Endometrial microvascular endothelial cells (primary cell): ENCODE data around the gene GALNT9. TPM values are rescaled to one million over a fixed set of nuclear protein-coding genes. Genes with fewer than 3 reads are reported as not detected.

Source experiments
- in situ Hi-C: cut with HindIII; loops from 2 replicates; pipeline ENCODE4 v1.10.0; 2017; ENCODE audit warnings: low sequenced_read_pairs, low pct_unique_long_range_greater_than_20kb; ENCODE audit errors: inconsistent ontology term
- total RNA-seq: library from RNA; depleted of rRNA; stranded (reverse); fragments of >200 nt; gene quantifications from one replicate; pipeline ENCODE4 v1.2.3, GENCODE V29; 2015; ENCODE audit errors: inconsistent ontology term

The GALNT9 gene
- total RNA-seq, 1 donor from 2014 or later, result not detected

DNA sequence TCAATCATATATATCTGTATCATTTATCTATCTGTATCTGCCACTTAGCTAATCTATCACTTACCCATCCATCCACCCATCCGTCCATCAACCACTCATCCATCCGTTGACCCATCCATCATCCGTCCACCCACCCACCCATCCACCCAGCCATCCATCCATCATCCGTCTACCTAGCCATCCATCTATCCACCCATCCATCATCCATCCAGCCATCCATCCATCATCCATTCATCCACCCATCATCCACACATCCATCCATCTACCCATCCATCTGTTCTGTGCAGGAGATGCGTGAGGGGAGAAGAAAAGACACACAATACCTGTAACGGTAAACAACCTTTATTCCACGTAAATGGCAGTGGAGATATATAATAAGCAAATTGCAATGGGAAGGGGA, 165.0 kb downstream of the GALNT9 start:
- in situ Hi-C loops, result no loop called here

- in situ Hi-C loops, result no loop called here
These were observed 165.5 kb downstream of the GALNT9 start for GRCh38 chr12:132163911-132164288.

DNA sequence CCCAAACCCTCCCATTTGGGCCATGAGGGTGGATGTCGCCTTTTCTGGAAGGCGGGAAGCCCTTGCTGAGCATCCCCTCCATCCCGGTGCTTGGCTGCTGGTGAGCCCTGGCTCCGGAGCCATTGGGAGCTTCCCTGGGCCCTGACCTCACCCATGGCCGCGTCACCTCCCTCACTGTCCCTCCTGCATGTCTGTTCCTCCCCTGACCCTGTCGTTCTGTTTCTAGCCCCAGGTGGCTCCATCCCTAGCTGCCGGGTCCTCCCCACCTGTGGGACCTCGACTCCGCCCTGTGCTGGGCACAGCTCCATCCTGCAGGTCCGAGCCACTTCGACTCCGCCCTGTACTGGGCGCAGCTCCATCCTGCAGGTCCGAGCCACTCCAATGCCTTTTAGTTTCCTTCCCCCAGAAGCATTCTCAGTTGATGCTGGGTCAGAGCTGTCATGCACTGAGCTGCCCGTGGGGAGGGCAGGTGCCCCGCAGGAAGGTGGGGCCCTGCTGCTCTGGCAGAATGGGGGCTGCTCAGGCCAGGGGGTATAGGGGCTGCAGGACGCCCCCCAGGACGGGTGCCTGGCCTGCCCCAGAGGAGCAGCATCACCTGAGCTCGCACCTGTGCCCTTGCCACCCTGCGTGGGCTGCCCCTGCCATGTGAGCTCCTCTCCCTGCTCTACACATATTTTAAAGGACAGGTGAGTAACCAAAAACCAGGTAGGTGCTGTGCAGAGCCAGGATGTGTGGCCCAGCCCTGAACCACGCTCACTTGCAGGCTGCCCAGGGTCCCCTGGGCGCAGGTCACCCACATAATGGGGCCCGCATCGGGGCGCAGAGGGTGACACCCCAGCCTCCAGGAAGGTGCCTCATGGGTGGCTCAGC, 166.1 kb downstream of the GALNT9 start:
- in situ Hi-C loops, result no loop called here

GRCh38 chr12:132162508-132163031, 166.8 kb downstream of the GALNT9 start:
- in situ Hi-C loops, result no loop called here

DNA sequence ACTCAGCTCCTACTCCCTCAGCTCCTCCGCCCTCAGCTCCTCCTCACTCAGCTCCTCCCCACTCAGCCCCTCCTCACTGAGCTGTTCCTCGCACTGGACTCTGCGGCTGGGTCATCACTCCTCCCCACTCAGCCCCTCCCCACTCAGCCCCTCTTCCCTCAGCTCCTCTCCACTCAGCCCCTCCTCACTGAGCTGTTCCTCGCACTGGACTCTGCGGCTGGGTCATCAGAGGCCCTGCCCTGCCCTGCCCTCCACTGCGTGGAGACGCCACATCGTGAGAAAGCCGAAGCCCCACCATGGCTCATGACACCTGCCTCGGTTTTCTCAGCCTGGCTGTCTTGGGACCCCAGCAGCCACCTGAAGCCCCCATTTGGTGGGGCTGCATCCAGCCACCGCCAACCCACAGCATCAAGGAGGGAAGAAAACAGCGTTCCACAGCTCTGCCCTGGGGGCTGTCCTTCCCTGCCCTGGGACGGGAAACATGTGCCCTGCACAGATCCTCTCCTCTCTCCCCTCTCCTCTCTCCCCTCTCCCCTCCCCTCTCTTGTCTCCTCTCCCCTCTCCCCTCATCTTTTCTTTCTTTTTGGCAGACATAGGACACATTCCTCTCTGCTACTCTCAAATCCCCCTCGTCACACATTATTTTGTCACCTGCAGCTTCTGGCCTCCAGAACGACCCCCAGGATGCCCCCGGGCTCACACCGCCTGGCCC, 167.4 kb downstream of the GALNT9 start:
- in situ Hi-C loops, result no loop called here

GRCh38 chr12:132161036-132161781, 168.2 kb downstream of the GALNT9 start:
- in situ Hi-C loops, result no loop called here

DNA sequence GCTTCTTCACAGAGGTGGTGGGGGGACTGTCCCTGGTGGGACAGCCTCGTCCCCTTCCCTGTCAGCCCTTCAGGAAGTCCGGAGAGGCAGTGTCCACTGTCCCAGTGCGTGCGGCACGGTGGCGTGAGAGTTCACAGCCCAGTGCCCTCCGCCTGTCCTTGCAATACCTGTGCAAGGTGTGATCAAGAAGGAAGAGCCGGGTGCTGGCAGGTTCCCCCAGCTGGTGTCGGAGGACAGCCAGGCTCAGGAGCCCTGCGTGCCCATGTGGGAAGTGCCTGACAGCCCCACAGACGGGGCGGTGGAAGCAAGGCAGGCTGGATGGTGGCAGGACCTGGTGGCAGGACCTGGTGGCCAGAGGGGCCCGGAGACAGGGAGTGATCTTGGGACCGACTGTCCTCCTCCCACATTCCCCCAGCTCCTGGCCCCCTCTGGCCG, 168.8 kb downstream of the GALNT9 start:
- in situ Hi-C loops, result no loop called here

DNA sequence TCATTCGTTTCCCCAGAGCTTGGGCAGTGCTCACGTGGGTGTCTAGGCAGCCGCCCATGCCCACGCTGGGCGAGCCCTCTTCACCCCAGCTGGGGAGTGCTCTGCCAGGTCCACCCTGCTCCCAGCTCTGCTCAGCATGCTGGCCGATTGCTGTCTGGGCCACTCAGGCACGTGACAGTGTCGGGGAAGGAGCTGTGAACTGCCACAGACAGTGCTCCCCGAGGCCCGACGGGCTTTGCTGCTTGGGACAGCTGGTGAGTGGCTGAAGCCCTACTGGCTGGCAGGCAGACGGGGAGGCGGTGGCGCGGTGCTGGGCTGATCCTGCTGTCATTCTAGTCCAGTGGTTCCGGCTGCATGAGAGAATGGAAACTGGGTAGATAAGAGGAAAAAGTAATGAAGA, 169.4 kb downstream of the GALNT9 start:
- in situ Hi-C loops, result no loop called here

DNA sequence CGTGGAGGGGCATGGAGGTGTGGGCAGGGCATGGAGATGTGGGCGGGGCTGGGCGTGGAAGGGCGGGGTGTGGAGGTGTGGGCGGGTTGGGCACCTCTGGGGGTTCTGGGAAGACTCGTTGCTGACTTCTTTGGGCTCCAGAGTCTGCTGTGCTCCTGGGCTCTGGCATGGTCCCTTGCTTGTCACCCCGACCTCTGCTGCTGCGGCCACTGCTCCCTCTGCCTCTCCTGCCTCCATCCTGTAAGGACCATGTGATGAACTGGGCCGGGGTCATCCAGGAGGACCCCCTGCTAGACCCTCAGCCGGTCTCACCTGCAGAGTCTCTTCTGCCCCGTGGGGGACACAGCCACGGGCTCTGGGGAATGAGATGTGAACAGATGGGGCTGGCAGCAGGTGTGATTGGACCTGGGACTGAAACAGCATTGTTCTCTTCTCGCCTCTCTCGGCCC, 169.8 kb downstream of the GALNT9 start:
- in situ Hi-C loops, result no loop called here

DNA sequence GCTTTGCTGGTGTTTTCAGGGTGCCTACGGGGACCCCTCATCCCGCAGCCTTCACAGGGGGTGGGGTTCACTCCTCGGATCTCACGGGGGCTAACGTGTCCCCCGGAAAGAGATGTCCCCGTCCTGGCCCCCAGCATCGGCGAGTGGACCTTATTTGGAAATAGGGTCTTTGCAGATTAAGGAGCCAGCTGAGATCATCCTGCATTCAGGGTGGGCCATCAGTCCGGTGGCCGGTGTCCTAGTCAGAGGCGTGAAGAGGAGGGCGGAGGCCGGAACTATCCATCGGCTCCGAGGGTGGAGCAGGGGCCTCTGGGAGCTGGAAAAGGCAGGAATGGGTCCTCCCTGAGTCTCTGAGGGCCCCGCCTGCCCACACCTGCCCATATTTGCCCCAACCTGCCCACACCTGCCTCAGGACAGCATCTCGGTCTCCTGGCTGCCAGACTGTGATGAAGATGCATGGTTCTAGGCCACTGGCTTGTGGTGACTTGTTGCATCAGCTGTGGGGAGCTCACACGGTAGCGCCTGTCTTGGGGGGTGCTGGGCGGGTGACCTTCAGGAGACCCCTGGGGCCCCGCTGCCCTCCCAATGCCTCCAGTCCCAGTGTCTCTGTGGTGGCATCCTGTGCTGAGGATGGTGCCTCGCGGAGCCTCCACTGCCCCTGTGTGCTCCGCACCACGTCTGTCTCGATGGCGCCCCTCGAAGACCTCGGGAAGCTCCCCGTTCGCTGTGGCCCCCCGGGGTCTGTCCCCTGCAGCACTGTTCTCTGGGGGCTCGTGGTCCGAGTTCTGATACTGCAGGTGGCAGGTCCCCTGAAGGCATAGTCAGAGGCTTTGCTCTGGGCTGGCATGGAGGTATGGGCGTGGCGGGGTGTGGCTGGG, 170.5 kb downstream of the GALNT9 start:
- in situ Hi-C loops, result no loop called here

GRCh38 chr12:132157733-132158409, 171.5 kb downstream of the GALNT9 start:
- in situ Hi-C loops, result no loop called here

DNA sequence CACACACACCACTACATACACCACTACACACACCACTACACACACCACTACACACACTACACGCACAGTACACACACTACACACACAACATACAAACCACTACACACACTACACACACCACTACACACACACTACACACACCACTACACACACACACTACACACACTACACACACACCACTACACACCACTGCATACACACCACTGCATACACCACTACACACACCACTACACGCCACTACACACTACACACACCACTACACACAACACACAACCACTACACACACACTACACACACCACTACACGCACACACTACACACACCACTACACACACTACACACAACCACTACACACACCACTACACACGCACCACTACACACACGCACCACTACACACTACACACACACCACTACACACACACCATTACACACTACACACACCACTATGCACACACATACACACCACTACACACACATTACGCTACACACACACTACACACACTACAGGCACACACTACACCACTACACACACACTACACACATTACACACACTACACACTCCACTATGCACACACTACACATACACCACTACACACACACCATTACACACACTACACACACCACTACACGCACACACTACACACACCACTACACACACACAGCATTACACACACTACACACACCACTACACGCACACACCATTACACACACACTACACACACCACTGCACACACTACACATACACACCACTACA, 172.6 kb downstream of the GALNT9 start:
- in situ Hi-C loops, result no loop called here

DNA sequence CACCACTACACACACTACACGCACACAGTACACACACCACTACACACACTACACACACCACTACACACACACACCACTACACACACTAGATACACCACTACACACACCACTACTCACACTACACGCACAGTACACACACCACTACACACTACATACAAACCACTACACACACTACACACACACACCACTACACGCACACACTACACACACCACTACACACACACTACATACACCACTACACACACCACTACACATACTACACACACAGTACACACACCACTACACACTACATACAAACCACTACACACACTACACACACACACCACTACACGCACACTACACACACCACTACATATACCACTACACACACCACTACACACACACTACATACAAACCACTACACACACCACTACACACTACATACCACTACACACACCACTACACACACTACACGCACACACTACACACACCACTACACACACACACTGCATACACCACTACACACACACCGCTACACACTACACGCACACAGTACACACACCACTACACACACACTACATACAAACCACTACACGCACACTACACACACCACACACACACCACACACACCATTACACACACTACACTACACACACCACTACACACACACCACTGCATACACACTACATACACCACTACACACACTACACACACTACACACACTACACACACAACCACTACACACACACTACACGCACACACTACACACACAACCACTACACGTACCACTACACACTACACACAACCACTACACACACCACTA, 173.4 kb downstream of the GALNT9 start:
- in situ Hi-C loops, result no loop called here

GRCh38 chr12:132154941-132155770, 174.2 kb downstream of the GALNT9 start:
- in situ Hi-C loops, result no loop called here

GRCh38 chr12:132154341-132154761, 175.0 kb downstream of the GALNT9 start:
- in situ Hi-C loops, result no loop called here
